HepG2 (cell line): Measurements from ENCODE around the gene LINS1.

Source experiments
- CTCF ChIP-seq: sonication (generic); formaldehyde crosslinking; IDR thresholded peaks from 2 replicates; pipeline ENCODE4 v1.5.0; 2020; ENCODE audit warnings: mild to moderate bottlenecking, missing genetic modification reagents, moderate library complexity
- FOXM1 ChIP-seq: sonication (generic); formaldehyde crosslinking; IDR thresholded peaks from 2 replicates; pipeline ENCODE4 v1.5.0; 2020; ENCODE audit warnings: missing genetic modification reagents

GRCh38 chr15:100542290-100542689, 59.7 kb downstream of the LINS1 start:
- TF ChIP-seq FOXM1 (CRISPR knock-in tag) (no peak), CTCF (CRISPR knock-in tag) (no peak)
